HepG2 (cell line): ENCODE results near the gene SLC12A5. TPM values are rescaled to one million over a fixed set of nuclear protein-coding genes. Genes with fewer than 3 reads are reported as not detected.

Source experiments
- ARNT2 ChIP-seq: sonication (generic); formaldehyde crosslinking; IDR thresholded peaks from 2 replicates; pipeline ENCODE4 v1.8.0; 2022; ENCODE audit warnings: mild to moderate bottlenecking, low read depth, missing genetic modification reagents, moderate library complexity
- BRD4 ChIP-seq: sonication (generic); formaldehyde crosslinking; IDR thresholded peaks from 2 replicates; pipeline ENCODE4 v1.4.0; 2020; ENCODE audit warnings: missing genetic modification reagents
- BRF2 ChIP-seq: sonication (generic); formaldehyde crosslinking; IDR thresholded peaks from 2 replicates; pipeline ENCODE4 v1.8.1; 2022; ENCODE audit warnings: mild to moderate bottlenecking, missing genetic modification reagents
- DR1 ChIP-seq: sonication (generic); formaldehyde crosslinking; IDR thresholded peaks from 2 replicates; pipeline ENCODE4 v1.8.0; 2021; ENCODE audit warnings: mild to moderate bottlenecking, missing genetic modification reagents, inconsistent platforms
- ELF3 ChIP-seq: IDR thresholded peaks from 2 replicates; pipeline ENCODE4 v1.6.1; 2016; ENCODE audit warnings: missing genetic modification reagents, missing compliant biosample characterization
- IKZF1 ChIP-seq: fragments of 450-650 bp; IDR thresholded peaks from 2 replicates; pipeline ENCODE4 v1.7.1; 2016
- LBX2 ChIP-seq: sonication (generic); formaldehyde crosslinking; IDR thresholded peaks from 2 replicates; pipeline ENCODE4 v1.5.0; 2020; ENCODE audit warnings: missing genetic modification reagents, mild to moderate bottlenecking, borderline replicate concordance
- MEIS1 ChIP-seq: sonication (generic); formaldehyde crosslinking; IDR thresholded peaks from 2 replicates; pipeline ENCODE4 v1.9.0; 2021; ENCODE audit warnings: mild to moderate bottlenecking, missing genetic modification reagents, moderate library complexity, borderline replicate concordance
- MIXL1 ChIP-seq: IDR thresholded peaks from 2 replicates; pipeline ENCODE4 v1.6.1; 2016
- MLLT10 ChIP-seq: sonication (generic); formaldehyde crosslinking; IDR thresholded peaks from 2 replicates; pipeline ENCODE4 v1.4.0; 2020; ENCODE audit warnings: missing genetic modification reagents
- MYPOP ChIP-seq: sonication (generic); formaldehyde crosslinking; IDR thresholded peaks from 2 replicates; pipeline ENCODE4 v1.8.1; 2023; ENCODE audit warnings: mild to moderate bottlenecking, moderate library complexity, missing genetic modification reagents
- NR1H2 ChIP-seq: sonication (generic); formaldehyde crosslinking; IDR thresholded peaks from 2 replicates; pipeline ENCODE4 v1.8.1; 2022; ENCODE audit warnings: low read depth, missing genetic modification reagents, borderline replicate concordance
- PAX8 ChIP-seq: sonication (generic); formaldehyde crosslinking; IDR thresholded peaks from 2 replicates; pipeline ENCODE4 v1.8.0; 2022; ENCODE audit warnings: mild to moderate bottlenecking, missing genetic modification reagents, borderline replicate concordance
- SP4 ChIP-seq: sonication (generic); formaldehyde crosslinking; IDR thresholded peaks from 2 replicates; pipeline ENCODE4 v1.8.1; 2023; ENCODE audit warnings: mild to moderate bottlenecking, missing genetic modification reagents
- TFE3 ChIP-seq: IDR thresholded peaks from 2 replicates; pipeline ENCODE4 v1.6.1; 2016
- ZBTB34 ChIP-seq: sonication (generic); formaldehyde crosslinking; IDR thresholded peaks from 2 replicates; pipeline ENCODE4 v1.8.0; 2022; ENCODE audit warnings: mild to moderate bottlenecking, missing genetic modification reagents
- ZBTB44 ChIP-seq: sonication (generic); formaldehyde crosslinking; IDR thresholded peaks from 2 replicates; pipeline ENCODE4 v1.4.0; 2020; ENCODE audit warnings: missing genetic modification reagents
- ZBTB49 ChIP-seq: sonication (generic); formaldehyde crosslinking; IDR thresholded peaks from 2 replicates; pipeline ENCODE4 v1.4.0; 2020; ENCODE audit warnings: missing genetic modification reagents, borderline replicate concordance
- ZFP37 ChIP-seq: sonication (generic); formaldehyde crosslinking; IDR thresholded peaks from 2 replicates; pipeline ENCODE4 v1.4.0; 2020; ENCODE audit warnings: missing genetic modification reagents, borderline replicate concordance
- ZMAT5 ChIP-seq: sonication (generic); formaldehyde crosslinking; IDR thresholded peaks from 2 replicates; pipeline ENCODE4 v1.5.0; 2020; ENCODE audit warnings: mild to moderate bottlenecking, low read depth, missing genetic modification reagents, borderline replicate concordance
- polyA plus RNA-seq, 8 experiments: library from polyadenylated mRNA; depleted of rRNA in 3 of 8; stranded (reverse) in 7 of 8; unstranded in 1 of 8; fragments of >200 nt; fragmentation: Illumina TruSeq in 4 of 8; extraction: Trizol in 4 of 8; gene quantifications; 2 replicates each; pipeline versions ENCODE4 v1.2.1 to v1.2.3, GENCODE V29; 2011 to 2016; ENCODE audit warnings: low read depth in 4 of 8, missing spikeins in 1 of 8, mixed read lengths in 1 of 8; ENCODE audit not compliant: insufficient read depth in 1 of 8
- total RNA-seq, 5 experiments: library from RNA; depleted of rRNA; stranded (reverse); fragments of >200 nt; fragmentation: Illumina TruSeq; extraction: Trizol; gene quantifications; 2 replicates each; pipeline ENCODE4 v1.2.3, GENCODE V29; 2016; ENCODE audit warnings: low read depth in 1 of 5

SLC12A5 gene
- total and polyA plus RNA-seq, 2 of the 13 experiments (the other 11 are each of a cell fraction or from before 2014, with no cell fraction given) = 4.3 to 5.4 TPM

- no peak for TF ChIP-seq ZBTB44 (CRISPR knock-in tag)
- no peak for TF ChIP-seq ZBTB49 (CRISPR knock-in tag)
- TF ChIP-seq ZBTB34 = no peak
- no peak for TF ChIP-seq ZFP37 (CRISPR knock-in tag)
- TF ChIP-seq ARNT2 (CRISPR knock-in tag) = no peak
- TF ChIP-seq NR1H2 (CRISPR knock-in tag) = no peak
- no peak for TF ChIP-seq MLLT10 (CRISPR knock-in tag)
- TF ChIP-seq BRD4 (CRISPR knock-in tag) = no peak
- TF ChIP-seq TFE3 (CRISPR knock-in tag) = no peak
- TF ChIP-seq LBX2 (CRISPR knock-in tag) = no peak
- no peak for TF ChIP-seq ELF3 (CRISPR knock-in tag)
- no peak for TF ChIP-seq BRF2 (CRISPR knock-in tag)
- TF ChIP-seq SP4 (CRISPR knock-in tag) = 0 out of 2 replicates have a peak, but pooled peaks have one; percentile 12
- no peak for TF ChIP-seq MIXL1 (CRISPR knock-in tag)
- no peak for TF ChIP-seq MYPOP (CRISPR knock-in tag)
- no peak for TF ChIP-seq ZMAT5 (CRISPR knock-in tag)
- TF ChIP-seq PAX8 (CRISPR knock-in tag) = 0 out of 2 replicates have a peak, but pooled peaks have one; percentile 61
- no peak for TF ChIP-seq IKZF1
- TF ChIP-seq MEIS1 = no peak
- no peak for TF ChIP-seq DR1 (CRISPR knock-in tag)
Measured at GRCh38 chr20:45987108-45987780, 41.8 kb upstream of the SLC12A5 start (continued).
